SIG-M5 (cell line): ENCODE results near the gene NPR1.
"Not testable (repeated sequence)": the region's sequence is repeated elsewhere in the genome, so short reads cannot be mapped to it uniquely, and the experiment has no call there.

Experiments used
- DNase-seq: peaks from one replicate; lab custom pipeline; 2025; lab: John Stamatoyannopoulos, UW

NPR1 gene

GRCh38 chr1:153682730-153683129 is 4.2 kb downstream of the NPR1 start:
- no peak for DNase-seq

DNA sequence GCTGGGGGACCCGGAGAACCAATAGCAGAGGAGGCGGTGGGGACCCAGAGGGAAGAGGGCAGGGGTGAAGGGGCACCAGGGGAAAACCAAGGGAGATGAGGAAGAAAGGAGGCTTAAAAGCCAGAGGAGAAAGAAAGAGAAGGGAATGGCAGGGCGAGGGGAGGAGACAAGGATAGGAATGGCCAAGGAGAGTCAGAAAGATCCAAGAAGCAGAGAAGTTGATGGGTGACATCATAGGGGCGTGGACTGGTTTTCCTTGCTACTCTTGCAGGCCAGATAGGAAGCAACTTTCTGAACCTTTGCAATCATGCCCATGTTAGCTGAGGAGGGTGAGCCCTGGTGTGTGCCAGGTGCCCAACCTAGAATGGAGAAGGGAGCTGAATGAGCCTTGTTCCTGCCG is 5.4 kb downstream of the NPR1 start:
- no peak for DNase-seq

- no peak for DNase-seq
These were observed 6.4 kb downstream of the NPR1 start for GRCh38 chr1:153684892-153685291.

DNA sequence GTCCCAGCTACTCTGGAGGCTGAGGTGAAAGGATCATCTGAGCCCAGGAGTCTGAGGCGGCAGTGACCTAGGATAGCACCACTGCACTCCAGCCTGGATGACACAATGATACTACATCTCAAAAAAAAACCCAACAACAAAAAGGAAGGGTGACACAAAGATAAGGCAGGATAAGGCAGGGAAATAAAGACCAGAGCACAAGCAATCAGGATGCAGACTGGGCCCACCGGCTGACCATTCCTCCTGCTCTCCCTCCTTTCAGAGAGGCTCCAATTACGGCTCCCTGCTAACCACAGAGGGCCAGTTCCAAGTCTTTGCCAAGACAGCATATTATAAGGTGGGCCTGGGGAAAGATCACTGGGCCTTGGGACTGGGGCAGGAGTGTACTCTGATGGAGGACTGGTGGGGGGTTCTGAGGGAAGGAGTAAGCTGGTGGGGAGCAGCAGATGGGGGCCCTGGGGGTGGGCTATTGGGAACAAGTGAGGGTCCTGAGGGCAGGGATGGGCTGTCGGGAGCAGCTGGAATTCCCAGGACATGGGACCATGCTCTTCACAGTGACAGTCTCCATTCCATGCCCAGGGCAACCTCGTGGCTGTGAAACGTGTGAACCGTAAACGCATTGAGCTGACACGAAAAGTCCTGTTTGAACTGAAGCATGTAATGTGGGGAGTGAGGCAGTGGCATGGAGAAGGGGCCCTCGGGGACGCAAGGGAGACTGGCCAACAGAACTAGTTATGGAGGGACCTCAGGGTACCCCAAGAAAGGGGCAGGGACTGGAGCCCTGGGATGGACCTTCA is 7.3 kb downstream of the NPR1 start:
- no peak for DNase-seq

- DNase-seq: no peak
These were observed 9.0 kb downstream of the NPR1 start for GRCh38 chr1:153687346-153688125.

GRCh38 chr1:153688276-153688675 is 9.8 kb downstream of the NPR1 start:
- no peak for DNase-seq

- DNase-seq: no peak
These were observed 10.3 kb downstream of the NPR1 start for GRCh38 chr1:153688736-153689328.

DNA sequence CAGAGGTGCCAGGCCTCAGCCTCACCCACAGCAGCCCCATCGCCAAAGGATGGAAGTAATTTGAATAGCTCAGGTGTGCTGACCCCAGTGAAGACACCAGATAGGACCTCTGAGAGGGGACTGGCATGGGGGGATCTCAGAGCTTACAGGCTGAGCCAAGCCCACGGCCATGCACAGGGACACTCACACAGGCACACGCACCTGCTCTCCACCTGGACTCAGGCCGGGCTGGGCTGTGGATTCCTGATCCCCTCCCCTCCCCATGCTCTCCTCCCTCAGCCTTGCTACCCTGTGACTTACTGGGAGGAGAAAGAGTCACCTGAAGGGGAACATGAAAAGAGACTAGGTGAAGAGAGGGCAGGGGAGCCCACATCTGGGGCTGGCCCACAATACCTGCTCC is 15.0 kb downstream of the NPR1 start:
- no peak for DNase-seq

GRCh38 chr1:153696741-153697140 is 18.3 kb downstream of the NPR1 start:
- no peak for DNase-seq

GRCh38 chr1:153697191-153698019 is 18.9 kb downstream of the NPR1 start:
- DNase-seq: no peak

DNA sequence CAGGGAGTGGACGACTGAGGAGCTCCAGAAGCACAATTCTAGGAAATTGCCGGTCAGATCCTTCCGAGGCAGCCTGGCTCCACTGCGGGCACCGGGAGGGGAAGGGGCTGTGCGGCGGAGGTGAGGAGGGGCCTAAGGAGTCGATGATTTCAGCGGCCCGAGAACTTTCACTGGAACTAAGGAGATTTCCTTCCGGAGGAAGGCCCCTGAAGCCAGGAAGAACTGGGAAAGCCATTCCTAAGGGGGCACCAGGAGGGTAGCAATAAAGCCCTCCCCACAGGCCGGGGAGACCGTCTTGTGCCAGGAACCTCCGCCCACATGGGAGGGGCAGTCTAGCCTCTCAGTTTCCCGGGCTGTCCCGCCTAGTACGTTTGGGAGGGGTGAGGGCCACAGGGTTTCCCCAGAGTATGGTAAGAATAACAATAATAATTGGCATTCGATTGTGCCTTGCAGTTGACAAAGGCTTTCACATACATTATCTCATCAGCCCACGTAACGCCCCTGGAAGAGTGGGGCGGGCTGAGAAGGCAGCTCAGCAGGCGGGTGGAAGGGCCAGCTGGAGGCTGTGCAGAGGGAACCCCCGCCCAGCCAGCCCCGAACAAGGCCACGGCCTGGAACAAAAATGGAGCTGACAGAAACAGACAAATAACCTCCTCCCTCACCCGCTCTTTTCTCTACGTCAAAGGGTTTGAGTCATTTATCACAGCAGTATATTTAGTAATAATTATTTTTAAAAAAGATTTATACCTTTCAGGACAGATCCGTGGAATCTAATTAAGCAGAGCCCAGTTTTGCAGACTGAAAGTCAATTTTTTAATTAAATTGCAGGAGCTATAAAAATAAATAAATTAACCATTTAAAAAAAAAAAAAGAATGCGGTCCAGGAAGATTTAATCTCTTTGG is 19.8 kb downstream of the NPR1 start:
- DNase-seq: no peak

DNA sequence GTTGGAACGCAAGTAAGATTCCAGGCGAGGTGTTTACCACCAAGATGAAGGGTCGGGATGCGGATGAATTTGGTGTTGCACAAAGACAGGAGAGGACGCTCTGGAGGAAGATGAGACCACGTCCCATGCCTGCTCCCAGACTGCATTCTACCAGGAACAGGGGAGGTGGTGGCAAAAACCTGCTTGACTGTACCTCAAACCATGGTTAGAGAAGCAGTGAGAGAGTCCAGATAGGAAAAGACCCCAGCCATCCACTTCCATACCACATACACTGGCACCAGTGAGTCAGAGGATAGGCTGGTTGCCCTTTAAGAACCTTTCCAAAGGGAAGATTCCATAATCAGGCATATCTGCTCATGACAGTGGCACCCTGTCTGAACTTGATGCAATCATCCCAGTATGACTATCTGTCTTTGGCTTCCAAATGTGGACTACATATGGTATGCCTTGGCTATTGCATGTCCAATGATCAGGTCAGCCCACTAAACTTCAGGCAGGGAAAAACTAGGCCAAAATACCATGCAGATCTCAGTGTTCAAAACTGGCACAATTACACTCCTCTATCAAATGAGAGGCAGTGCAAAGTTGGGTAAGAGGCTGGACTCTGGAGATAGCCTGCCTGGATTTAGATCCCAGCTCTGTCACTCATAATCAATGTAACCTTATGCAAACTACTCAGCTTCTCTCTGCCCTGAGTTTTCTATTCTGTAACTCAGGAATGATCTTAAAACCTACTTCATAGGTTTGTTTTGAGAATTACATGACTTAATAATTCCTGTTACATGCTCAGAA is 20.6 kb downstream of the NPR1 start:
- DNase-seq: no peak

- no peak for DNase-seq
These were observed 21.3 kb downstream of the NPR1 start for GRCh38 chr1:153699768-153700167.

DNA sequence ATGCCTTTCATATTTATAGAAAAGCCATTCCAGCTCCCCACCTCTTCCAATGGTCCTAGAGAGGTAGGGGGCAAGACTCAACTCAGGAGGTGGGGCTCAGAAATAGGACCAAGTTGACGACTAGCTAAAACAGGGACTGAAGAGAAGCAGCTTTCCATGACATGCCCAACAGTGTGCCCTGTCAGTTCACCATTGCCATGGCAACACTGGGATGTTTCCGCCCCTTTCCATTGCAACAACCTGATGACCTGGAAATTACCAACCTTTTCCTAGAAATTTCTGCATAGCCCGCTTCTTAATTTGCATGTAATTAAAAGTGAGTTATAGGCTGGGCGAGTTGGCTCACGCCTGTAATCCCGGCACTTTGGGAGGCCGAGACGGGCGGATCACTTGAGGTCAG is 27.0 kb downstream of the NPR1 start:
- no peak for DNase-seq

- DNase-seq: no peak
These were observed 32.5 kb downstream of the NPR1 start for GRCh38 chr1:153711026-153711425.

GRCh38 chr1:153716211-153716610 is 37.7 kb downstream of the NPR1 start:
- DNase-seq: not testable (repeated sequence)

DNA sequence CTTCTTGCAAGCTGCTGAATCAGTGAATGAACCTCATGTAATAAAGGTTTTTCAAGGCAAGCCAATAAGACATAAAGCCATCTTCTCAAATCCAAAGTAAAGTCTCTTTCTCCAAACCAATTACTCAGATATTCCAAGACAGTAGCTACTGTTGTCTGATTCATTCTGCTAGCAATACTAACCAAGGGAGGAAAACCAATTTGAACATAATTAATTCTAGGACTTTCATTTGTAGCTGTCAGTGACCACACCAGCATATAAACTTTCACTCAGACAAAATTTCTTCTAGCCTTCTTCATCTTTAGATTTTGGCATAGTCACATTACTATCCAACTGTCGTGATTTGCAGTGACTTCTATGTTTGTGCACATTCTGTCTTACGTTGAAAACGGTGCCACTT is 38.8 kb downstream of the NPR1 start:
- DNase-seq: no peak

DNA sequence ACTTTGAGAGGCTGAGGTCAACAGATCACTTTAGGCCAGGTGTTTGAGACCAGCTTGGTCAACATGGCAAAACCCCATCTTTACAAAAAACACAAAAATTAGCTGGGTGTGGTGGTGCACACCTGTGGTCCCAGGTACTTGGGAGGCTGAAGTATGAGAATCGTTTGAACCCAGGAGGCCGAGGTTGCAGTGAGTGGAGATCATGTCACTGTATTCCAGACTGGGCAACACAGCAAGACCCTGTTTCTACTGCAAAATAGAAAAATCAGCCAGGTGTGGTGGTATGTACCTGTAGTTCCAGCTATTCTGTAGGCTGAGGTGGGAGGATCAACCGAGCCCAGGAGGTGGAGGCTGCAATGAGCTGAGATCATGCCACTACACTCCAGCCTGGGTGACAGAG is 45.2 kb downstream of the NPR1 start:
- no peak for DNase-seq

DNA sequence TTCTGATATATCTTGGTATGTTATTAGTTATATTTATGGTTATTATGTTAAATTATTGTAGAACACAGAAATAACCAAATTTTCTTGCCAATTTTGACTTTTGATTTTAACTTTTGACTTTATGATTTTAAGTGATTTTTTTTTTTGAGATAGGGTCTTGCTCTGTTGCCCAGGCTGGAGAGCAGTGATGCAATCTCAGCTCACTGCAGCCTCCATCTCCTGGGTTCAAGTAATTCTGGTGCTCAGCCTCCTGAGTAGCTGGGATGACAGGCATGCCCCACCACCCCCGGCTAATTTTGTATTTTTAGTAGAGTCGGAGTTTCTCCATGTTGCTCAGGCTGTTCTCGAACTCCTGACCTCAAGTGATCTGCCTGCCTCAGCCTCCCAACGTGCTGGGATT is 46.1 kb downstream of the NPR1 start:
- not testable (repeated sequence) for DNase-seq
